ENCODE data around the gene SFMBT2. TPM values are rescaled to one million over a fixed set of nuclear protein-coding genes. Genes with fewer than 3 reads are reported as not detected.

The SFMBT2 gene
- total RNA-seq, 1 donor from 2014 or later = 7.2 TPM

- Mint-ChIP-seq H3K27ac (no peak overlapping the region), H3K9me3 (peaks cover 12% of the 10 kb centered on the region), H3K36me3 (peaks cover 46% of the 10 kb centered on the region), H3K4me1 (ENCODE audit: unreplicated experiment) (no peaks in the 10 kb centered on the region), H3K4me3 (no peak overlapping the region), H3K27me3 (peaks cover 51% of the 10 kb centered on the region)
- no peak for DNase-seq (ENCODE audit: extremely low spot score, unreplicated experiment)
- TF ChIP-seq CTCF (conservative IDR thresholded peaks at IDR 0.05) = no peak
These were observed 49.5 kb downstream of the SFMBT2 start for GRCh38 chr10:7361316-7361715.

GRCh38 chr10:7359954-7360353, 50.9 kb downstream of the SFMBT2 start:
- Mint-ChIP-seq H3K4me3 (no peak overlapping the region), H3K9me3 (peaks cover 12% of the 10 kb centered on the region), H3K27ac (no peak overlapping the region), H3K27me3 (peaks cover 46% of the 10 kb centered on the region), H3K36me3 (peaks cover 43% of the 10 kb centered on the region), H3K4me1 (ENCODE audit: unreplicated experiment) (no peaks in the 10 kb centered on the region)
- TF ChIP-seq CTCF (conservative IDR thresholded peaks at IDR 0.05) = no peak
- DNase-seq (ENCODE audit: extremely low spot score, unreplicated experiment) = no peak

GRCh38 chr10:7359356-7359755, 51.5 kb downstream of the SFMBT2 start:
- Mint-ChIP-seq H3K27me3 (peaks cover 47% of the 10 kb centered on the region), H3K4me3 (no peak overlapping the region), H3K9me3 (peaks cover 12% of the 10 kb centered on the region), H3K4me1 (ENCODE audit: unreplicated experiment) (no peaks in the 10 kb centered on the region), H3K27ac (no peak overlapping the region), H3K36me3 (peaks cover 39% of the 10 kb centered on the region)
- TF ChIP-seq CTCF (conservative IDR thresholded peaks at IDR 0.05) = no peak
- no peak for DNase-seq (ENCODE audit: extremely low spot score, unreplicated experiment)

GRCh38 chr10:7357193-7357592, 53.6 kb downstream of the SFMBT2 start:
- no peak for DNase-seq (ENCODE audit: extremely low spot score, unreplicated experiment)
- Mint-ChIP-seq H3K27me3 (peaks cover 44% of the 10 kb centered on the region), H3K27ac (no peak overlapping the region), H3K36me3 (peaks cover 22% of the 10 kb centered on the region), H3K4me1 (ENCODE audit: unreplicated experiment) (no peaks in the 10 kb centered on the region), H3K4me3 (no peak overlapping the region), H3K9me3 (peaks cover 12% of the 10 kb centered on the region)
- TF ChIP-seq CTCF (conservative IDR thresholded peaks at IDR 0.05) = no peak

- peaks cover 13% of the 10 kb centered on the region for H3K9me3 Mint-ChIP-seq
- no peak for TF ChIP-seq CTCF (conservative IDR thresholded peaks at IDR 0.05)
- H3K27me3 Mint-ChIP-seq = peaks cover 58% of the 10 kb centered on the region
- DNase-seq (ENCODE audit: extremely low spot score, unreplicated experiment) = no peak
- no peak overlapping the region for H3K4me3 Mint-ChIP-seq
- peaks cover 18% of the 10 kb centered on the region for H3K36me3 Mint-ChIP-seq
- H3K4me1 Mint-ChIP-seq (ENCODE audit: unreplicated experiment) = no peaks in the 10 kb centered on the region
- peak overlapping the region; percentile 19 for H3K27ac Mint-ChIP-seq
These were observed 56.3 kb downstream of the SFMBT2 start for GRCh38 chr10:7354330-7355047.
